Hepatocyte (in vitro differentiated cells): ENCODE data around the gene APBB2. TPM values are rescaled to one million over a fixed set of nuclear protein-coding genes. Genes with fewer than 3 reads are reported as not detected.
"Not testable (repeated sequence)": the region's sequence is repeated elsewhere in the genome, so short reads cannot be mapped to it uniquely, and the experiment has no call there.

Experiments used
- DNase-seq: peaks from one replicate; pipeline ENCODE4 v3.0.0-alpha.2; 2016; ENCODE audit warnings: low spot score
- H2AFZ ChIP-seq: fragments of 200-600 bp; sonication (generic); 2 replicates; pipeline ENCODE4 v1.6.0; 2016; ENCODE audit warnings: antibody characterized with exemption, mild to moderate bottlenecking
- H3K27ac ChIP-seq: fragments of 200-600 bp; sonication (generic); 2 replicates; pipeline ENCODE4 v1.5.1; 2016; ENCODE audit warnings: mild to moderate bottlenecking
- H3K27me3 ChIP-seq: fragments of 200-600 bp; sonication (generic); 2 replicates; pipeline ENCODE4 v1.6.1; 2016
- H3K36me3 ChIP-seq: fragments of 200-600 bp; sonication (generic); replicated peaks from 2 replicates; pipeline ENCODE4 v1.5.1; 2016; ENCODE audit warnings: low read depth; ENCODE audit not compliant: insufficient read depth
- H3K4me1 ChIP-seq: fragments of 200-600 bp; sonication (generic); 2 replicates; pipeline ENCODE4 v1.5.1; 2016; ENCODE audit warnings: mild to moderate bottlenecking, moderate library complexity; ENCODE audit not compliant: insufficient read depth
- H3K4me2 ChIP-seq: fragments of 200-600 bp; sonication (generic); 2 replicates; pipeline ENCODE4 v1.6.0; 2016
- H3K4me3 ChIP-seq: fragments of 200-600 bp; sonication (generic); 2 replicates; pipeline ENCODE4 v1.5.1; 2016; ENCODE audit warnings: mild to moderate bottlenecking
- H3K79me2 ChIP-seq: fragments of 200-600 bp; sonication (generic); 2 replicates; pipeline ENCODE4 v1.6.0; 2017; ENCODE audit warnings: mild to moderate bottlenecking
- H3K9me2 ChIP-seq: fragments of 200-600 bp; sonication (generic); replicated peaks from 2 replicates; pipeline ENCODE4 v1.6.0; 2017; ENCODE audit warnings: mild to moderate bottlenecking; ENCODE audit not compliant: insufficient read depth
- H3K9me3 ChIP-seq: fragments of 200-600 bp; sonication (generic); 2 replicates; pipeline ENCODE4 v1.5.1; 2016; ENCODE audit warnings: low read depth, mild to moderate bottlenecking
- H4K20me1 ChIP-seq: fragments of 200-600 bp; sonication (generic); 2 replicates; pipeline ENCODE4 v1.6.0; 2016; ENCODE audit warnings: mild to moderate bottlenecking; ENCODE audit not compliant: insufficient read depth, poor library complexity, severe bottlenecking
- EZH2 ChIP-seq: fragments of 200-600 bp; sonication (generic); IDR thresholded peaks from 2 replicates; pipeline ENCODE4 v1.6.1; 2016; ENCODE audit warnings: antibody characterized with exemption, mild to moderate bottlenecking, borderline replicate concordance
- EZH2phosphoT487 ChIP-seq: fragments of 200-600 bp; sonication (generic); IDR thresholded peaks from one replicate; pipeline ENCODE4 v1.6.1; 2018; ENCODE audit warnings: antibody characterized with exemption, mild to moderate bottlenecking, low read depth, moderate library complexity; ENCODE audit not compliant: unreplicated experiment, severe bottlenecking
- WGBS: methylation state at CpG from one replicate; pipeline ENCODE4 v1.1.6; 2016; ENCODE audit warnings: low lambda C conversion rate; ENCODE audit errors: missing lambda C conversion rate; 5-methylcytosine and 5-hydroxymethylcytosine counted together
- polyA plus RNA-seq: library from polyadenylated mRNA; unstranded; fragments of >200 nt; fragmentation: Nextera tagmentation; extraction: Ambion mirVana; gene quantifications from 2 replicates; pipeline ENCODE4 v1.2.1, GENCODE V29; 2016
- total RNA-seq: library from RNA; depleted of rRNA; stranded (reverse); fragments of >200 nt; gene quantifications from 2 replicates; pipeline ENCODE4 v1.2.3, GENCODE V29; 2014
- TF ChIP-seq, protein P1 (sequence below): fragments of 200-600 bp; sonication (generic); IDR thresholded peaks from 2 replicates; pipeline ENCODE4 v1.5.1; 2016; ENCODE audit warnings: antibody characterized with exemption, mild to moderate bottlenecking; ENCODE audit not compliant: poor library complexity

The APBB2 gene
- total and polyA plus RNA-seq, 2 experiments from 2014 or later: 23.4 to 47.5 TPM

DNA sequence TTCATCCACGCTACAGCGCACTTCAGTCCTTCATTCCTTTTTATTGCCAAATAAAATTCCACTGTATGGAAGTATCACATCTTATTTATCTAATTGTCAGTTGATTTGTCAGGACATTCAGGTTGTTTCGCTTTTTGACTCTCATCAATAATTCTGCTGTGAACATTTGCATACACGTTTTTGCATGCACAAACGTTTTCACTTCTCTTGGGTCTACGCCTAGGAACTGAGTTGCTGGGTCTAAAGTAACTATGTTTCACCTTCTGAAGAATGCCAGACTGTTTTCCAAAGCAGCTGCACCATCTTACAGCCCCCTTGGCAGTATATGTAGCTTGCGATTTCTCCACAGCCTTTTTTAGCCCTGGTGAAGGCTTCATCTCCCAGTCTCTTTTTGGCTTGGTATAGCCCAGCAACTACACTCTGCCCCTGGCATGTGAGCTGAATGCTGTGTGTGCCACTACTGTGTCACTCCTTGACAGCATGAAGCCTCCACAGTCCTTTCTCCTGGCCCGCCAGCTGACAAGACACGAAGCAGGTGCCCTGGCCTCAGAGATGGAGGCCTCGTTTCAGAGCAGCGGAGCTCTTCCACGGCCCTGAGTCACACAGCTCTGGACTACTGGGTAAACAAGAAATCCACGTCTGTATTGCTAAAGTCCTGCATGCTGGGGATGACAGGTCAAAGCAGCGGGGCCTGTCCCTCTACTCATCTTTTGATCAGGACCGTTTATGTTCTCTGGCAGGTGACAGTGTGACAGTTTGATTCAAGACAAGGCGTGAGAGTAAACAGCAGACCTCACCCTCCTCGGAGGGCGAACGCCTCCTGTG lies 389.1 kb downstream of the APBB2 start:
- TF ChIP-seq, protein P1, sequence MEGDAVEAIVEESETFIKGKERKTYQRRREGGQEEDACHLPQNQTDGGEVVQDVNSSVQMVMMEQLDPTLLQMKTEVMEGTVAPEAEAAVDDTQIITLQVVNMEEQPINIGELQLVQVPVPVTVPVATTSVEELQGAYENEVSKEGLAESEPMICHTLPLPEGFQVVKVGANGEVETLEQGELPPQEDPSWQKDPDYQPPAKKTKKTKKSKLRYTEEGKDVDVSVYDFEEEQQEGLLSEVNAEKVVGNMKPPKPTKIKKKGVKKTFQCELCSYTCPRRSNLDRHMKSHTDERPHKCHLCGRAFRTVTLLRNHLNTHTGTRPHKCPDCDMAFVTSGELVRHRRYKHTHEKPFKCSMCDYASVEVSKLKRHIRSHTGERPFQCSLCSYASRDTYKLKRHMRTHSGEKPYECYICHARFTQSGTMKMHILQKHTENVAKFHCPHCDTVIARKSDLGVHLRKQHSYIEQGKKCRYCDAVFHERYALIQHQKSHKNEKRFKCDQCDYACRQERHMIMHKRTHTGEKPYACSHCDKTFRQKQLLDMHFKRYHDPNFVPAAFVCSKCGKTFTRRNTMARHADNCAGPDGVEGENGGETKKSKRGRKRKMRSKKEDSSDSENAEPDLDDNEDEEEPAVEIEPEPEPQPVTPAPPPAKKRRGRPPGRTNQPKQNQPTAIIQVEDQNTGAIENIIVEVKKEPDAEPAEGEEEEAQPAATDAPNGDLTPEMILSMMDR: no peak
- TF ChIP-seq EZH2phosphoT487 (no peak), EZH2 (no peak)
- no peaks in the 10 kb centered on the region for H3K36me3 ChIP-seq
- no peaks in the 10 kb centered on the region for H3K9me3 ChIP-seq
- no peaks in the 10 kb centered on the region for H3K27me3 ChIP-seq
- no peaks in the 10 kb centered on the region for H4K20me1 ChIP-seq
- no peak overlapping the region for H2AFZ ChIP-seq
- no peak overlapping the region for H3K4me2 ChIP-seq
- no peaks in the 10 kb centered on the region for H3K9me2 ChIP-seq
- H3K4me1 ChIP-seq: no peaks in the 10 kb centered on the region
- no peaks in the 10 kb centered on the region for H3K79me2 ChIP-seq
- DNase-seq: no peak
- no peak overlapping the region for H3K27ac ChIP-seq
- no peak overlapping the region for H3K4me3 ChIP-seq
- WGBS: 94% methylated on average over 19 of the region's 19 CpGs

DNA sequence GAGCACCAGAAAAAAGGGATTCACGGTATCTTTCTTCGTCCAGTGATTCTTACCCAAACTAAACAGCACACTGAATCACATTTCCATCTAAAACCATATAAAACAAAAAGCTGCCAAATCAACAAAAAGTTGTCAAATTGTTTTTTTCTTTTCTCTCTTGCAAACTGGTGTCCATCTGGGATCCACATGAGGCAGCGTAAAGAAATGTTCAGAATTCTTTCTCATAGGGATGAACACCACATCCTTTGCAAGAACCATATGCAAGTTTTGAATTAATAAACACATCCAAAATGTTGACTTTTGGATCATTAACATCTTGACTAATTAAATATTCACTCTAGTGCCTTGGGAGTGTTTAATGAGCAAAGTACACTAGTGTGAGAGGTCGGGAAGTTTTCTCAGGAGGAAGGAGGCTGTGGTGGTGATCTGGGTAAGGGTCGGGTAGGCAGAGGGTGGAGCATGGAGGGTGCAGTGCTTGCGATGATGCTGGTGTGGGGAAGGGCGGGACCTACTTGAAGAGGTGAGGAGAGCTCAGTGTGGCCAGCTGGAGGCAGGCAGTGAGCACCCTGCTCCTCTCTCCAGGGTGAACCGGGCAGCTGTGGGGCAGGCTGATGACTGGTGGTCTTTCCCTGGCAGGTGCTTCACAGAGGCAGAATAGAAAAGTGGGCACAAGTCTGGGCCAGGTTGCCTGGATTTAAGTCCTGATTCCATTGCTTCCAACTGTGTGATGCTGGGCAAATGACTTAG lies 391.7 kb downstream of the APBB2 start:
- Histone ChIP-seq H3K9me3 (no peaks in the 10 kb centered on the region), H4K20me1 (no peaks in the 10 kb centered on the region), H3K4me1 (no peaks in the 10 kb centered on the region), H3K4me2 (no peak overlapping the region), H3K9me2 (no peaks in the 10 kb centered on the region), H3K27me3 (no peaks in the 10 kb centered on the region), H3K36me3 (no peaks in the 10 kb centered on the region), H3K27ac (no peak overlapping the region), H3K4me3 (no peak overlapping the region), H3K79me2 (no peaks in the 10 kb centered on the region), H2AFZ (no peak overlapping the region)
- 95% methylated on average over 8 of the region's 8 CpGs for WGBS
- TF ChIP-seq EZH2: no peak
- no peak for TF ChIP-seq EZH2phosphoT487
- TF ChIP-seq, protein P1: no peak
- no peak for DNase-seq

DNA sequence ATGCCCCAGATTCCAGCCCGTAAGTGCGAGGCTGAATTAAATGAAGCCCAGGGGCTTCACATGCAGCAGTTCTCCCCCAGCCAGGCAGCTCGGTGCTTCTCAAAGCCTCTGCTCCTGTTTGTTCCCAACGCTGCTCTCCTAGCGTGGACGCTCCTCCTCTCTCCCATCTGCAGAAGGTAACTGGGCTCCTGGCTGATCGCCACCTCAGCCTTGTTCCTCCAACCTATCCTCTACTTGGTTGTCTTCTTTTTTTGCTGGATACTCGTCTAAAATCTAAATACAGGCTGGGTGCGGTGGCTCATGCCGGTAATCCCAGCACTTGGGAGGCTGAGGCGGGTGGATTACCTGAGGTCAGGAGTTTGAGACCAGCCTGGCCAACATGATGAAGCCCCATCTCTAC lies 394.2 kb downstream of the APBB2 start:
- TF ChIP-seq, protein P1: no peak
- TF ChIP-seq EZH2: no peak
- TF ChIP-seq EZH2phosphoT487: no peak
- no peak overlapping the region for H3K4me2 ChIP-seq
- DNase-seq: no peak
- H3K36me3 ChIP-seq: no peaks in the 10 kb centered on the region
- H3K9me3 ChIP-seq: no peaks in the 10 kb centered on the region
- H3K9me2 ChIP-seq: no peaks in the 10 kb centered on the region
- H3K27ac ChIP-seq: no peak overlapping the region
- no peaks in the 10 kb centered on the region for H4K20me1 ChIP-seq
- no peaks in the 10 kb centered on the region for H3K27me3 ChIP-seq
- no peaks in the 10 kb centered on the region for H3K79me2 ChIP-seq
- no peak overlapping the region for H3K4me3 ChIP-seq
- H2AFZ ChIP-seq: no peak overlapping the region
- no peaks in the 10 kb centered on the region for H3K4me1 ChIP-seq
- 98% methylated on average over 11 of the region's 11 CpGs for WGBS

DNA sequence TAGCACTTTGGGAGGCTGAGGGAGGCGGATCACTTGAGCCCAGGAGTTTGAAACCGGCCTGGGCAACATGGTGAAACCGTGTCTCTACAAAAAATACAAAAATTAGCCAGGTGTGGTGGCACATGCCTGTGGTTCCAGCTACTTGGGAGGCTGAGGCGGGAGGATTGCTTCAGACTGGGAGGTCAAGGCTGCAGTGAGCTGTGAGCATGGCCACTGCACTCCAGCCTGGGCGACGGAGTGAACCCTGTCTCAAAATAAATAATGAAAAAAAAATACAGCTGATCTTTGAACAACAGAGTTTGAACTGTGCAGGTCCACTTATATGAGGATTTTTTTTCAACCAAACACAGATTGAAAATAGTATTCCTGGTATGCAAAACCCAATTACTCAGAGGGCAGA lies 397.2 kb downstream of the APBB2 start:
- not testable (repeated sequence) for H2AFZ ChIP-seq, H3K79me2 ChIP-seq, H3K4me3 ChIP-seq, H3K36me3 ChIP-seq, H3K27ac ChIP-seq, H3K9me2 ChIP-seq, H3K27me3 ChIP-seq, H4K20me1 ChIP-seq, H3K4me2 ChIP-seq, H3K4me1 ChIP-seq, DNase-seq, H3K9me3 ChIP-seq
- WGBS: 95% methylated on average over 6 of the region's 6 CpGs
